ENCODE measurements around the gene VASP.

Gene VASP

GRCh38 chr19:45524575-45525129 lies 17.4 kb downstream of the VASP start:
- TF ChIP-seq ZNF70 (CRISPR knock-in tag; IDR thresholded peaks at IDR 0.05) (no peak), ISL1 (CRISPR knock-in tag; IDR thresholded peaks at IDR 0.05) (no peak), SNAI2 (CRISPR knock-in tag; IDR thresholded peaks at IDR 0.05) (no peak), TCF4 (CRISPR knock-in tag; IDR thresholded peaks at IDR 0.05; ENCODE audit: borderline replicate concordance) (no peak), TOX (CRISPR knock-in tag; IDR thresholded peaks at IDR 0.05; ENCODE audit: borderline replicate concordance) (no peak), PPARA (CRISPR knock-in tag; IDR thresholded peaks at IDR 0.05; ENCODE audit: borderline replicate concordance) (no peak), BACH2 (CRISPR knock-in tag; IDR thresholded peaks at IDR 0.05; ENCODE audit: borderline replicate concordance) (no peak), CSDC2 (CRISPR knock-in tag; IDR thresholded peaks at IDR 0.05) (no peak), GLIS3 (CRISPR knock-in tag; IDR thresholded peaks at IDR 0.05) (no peak), CREB5 (CRISPR knock-in tag; IDR thresholded peaks at IDR 0.05; ENCODE audit: low read depth) (no peak), ZNF8 (CRISPR knock-in tag; IDR thresholded peaks at IDR 0.05) (no peak), OSR1 (CRISPR knock-in tag; IDR thresholded peaks at IDR 0.05) (no peak), ZFP30 (CRISPR knock-in tag; IDR thresholded peaks at IDR 0.05) (no peak), CSRNP3 (CRISPR knock-in tag; IDR thresholded peaks at IDR 0.05) (no peak), ZFP3 (CRISPR knock-in tag; IDR thresholded peaks at IDR 0.05) (no peak), ARNTL (CRISPR knock-in tag; IDR thresholded peaks at IDR 0.05; ENCODE audit: borderline replicate concordance, low read depth) (no peak), ZC3H10 (CRISPR knock-in tag; IDR thresholded peaks at IDR 0.05) (no peak), ZNF565 (CRISPR knock-in tag; conservative IDR thresholded peaks at IDR 0.05; ENCODE audit: low read depth) (no peak)
- TF ChIP-seq, protein P1, sequence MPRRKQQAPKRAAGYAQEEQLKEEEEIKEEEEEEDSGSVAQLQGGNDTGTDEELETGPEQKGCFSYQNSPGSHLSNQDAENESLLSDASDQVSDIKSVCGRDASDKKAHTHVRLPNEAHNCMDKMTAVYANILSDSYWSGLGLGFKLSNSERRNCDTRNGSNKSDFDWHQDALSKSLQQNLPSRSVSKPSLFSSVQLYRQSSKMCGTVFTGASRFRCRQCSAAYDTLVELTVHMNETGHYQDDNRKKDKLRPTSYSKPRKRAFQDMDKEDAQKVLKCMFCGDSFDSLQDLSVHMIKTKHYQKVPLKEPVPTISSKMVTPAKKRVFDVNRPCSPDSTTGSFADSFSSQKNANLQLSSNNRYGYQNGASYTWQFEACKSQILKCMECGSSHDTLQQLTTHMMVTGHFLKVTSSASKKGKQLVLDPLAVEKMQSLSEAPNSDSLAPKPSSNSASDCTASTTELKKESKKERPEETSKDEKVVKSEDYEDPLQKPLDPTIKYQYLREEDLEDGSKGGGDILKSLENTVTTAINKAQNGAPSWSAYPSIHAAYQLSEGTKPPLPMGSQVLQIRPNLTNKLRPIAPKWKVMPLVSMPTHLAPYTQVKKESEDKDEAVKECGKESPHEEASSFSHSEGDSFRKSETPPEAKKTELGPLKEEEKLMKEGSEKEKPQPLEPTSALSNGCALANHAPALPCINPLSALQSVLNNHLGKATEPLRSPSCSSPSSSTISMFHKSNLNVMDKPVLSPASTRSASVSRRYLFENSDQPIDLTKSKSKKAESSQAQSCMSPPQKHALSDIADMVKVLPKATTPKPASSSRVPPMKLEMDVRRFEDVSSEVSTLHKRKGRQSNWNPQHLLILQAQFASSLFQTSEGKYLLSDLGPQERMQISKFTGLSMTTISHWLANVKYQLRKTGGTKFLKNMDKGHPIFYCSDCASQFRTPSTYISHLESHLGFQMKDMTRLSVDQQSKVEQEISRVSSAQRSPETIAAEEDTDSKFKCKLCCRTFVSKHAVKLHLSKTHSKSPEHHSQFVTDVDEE (CRISPR knock-in tag; IDR thresholded peaks at IDR 0.05), result no peak
- TF ChIP-seq, protein P2, sequence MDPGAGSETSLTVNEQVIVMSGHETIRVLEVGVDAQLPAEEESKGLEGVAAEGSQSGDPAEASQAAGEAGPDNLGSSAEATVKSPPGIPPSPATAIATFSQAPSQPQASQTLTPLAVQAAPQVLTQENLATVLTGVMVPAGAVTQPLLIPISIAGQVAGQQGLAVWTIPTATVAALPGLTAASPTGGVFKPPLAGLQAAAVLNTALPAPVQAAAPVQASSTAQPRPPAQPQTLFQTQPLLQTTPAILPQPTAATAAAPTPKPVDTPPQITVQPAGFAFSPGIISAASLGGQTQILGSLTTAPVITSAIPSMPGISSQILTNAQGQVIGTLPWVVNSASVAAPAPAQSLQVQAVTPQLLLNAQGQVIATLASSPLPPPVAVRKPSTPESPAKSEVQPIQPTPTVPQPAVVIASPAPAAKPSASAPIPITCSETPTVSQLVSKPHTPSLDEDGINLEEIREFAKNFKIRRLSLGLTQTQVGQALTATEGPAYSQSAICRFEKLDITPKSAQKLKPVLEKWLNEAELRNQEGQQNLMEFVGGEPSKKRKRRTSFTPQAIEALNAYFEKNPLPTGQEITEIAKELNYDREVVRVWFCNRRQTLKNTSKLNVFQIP (CRISPR knock-in tag; IDR thresholded peaks at IDR 0.05; ENCODE audit: borderline replicate concordance, low read depth), result no peak
- ATAC-seq, result no peak

GRCh38 chr19:45526143-45526542 lies 18.9 kb downstream of the VASP start:
- TF ChIP-seq, protein P2 (CRISPR knock-in tag; IDR thresholded peaks at IDR 0.05; ENCODE audit: borderline replicate concordance, low read depth), result no peak
- TF ChIP-seq, protein P1 (CRISPR knock-in tag; IDR thresholded peaks at IDR 0.05), result no peak
- TF ChIP-seq PATZ1 (CRISPR knock-in tag; IDR thresholded peaks at IDR 0.05; ENCODE audit: borderline replicate concordance), result no peak
- TF ChIP-seq CSDC2 (CRISPR knock-in tag; IDR thresholded peaks at IDR 0.05), result no peak
- TF ChIP-seq ISL1 (CRISPR knock-in tag; IDR thresholded peaks at IDR 0.05), result no peak
- TF ChIP-seq TCF4 (CRISPR knock-in tag; IDR thresholded peaks at IDR 0.05; ENCODE audit: borderline replicate concordance), result no peak
- no peak for TF ChIP-seq PPARA (CRISPR knock-in tag; IDR thresholded peaks at IDR 0.05; ENCODE audit: borderline replicate concordance)
- TF ChIP-seq ZFP3 (CRISPR knock-in tag; IDR thresholded peaks at IDR 0.05), result no peak
- no peak for TF ChIP-seq ZNF565 (CRISPR knock-in tag; conservative IDR thresholded peaks at IDR 0.05; ENCODE audit: low read depth)
- no peak for TF ChIP-seq CREB5 (CRISPR knock-in tag; IDR thresholded peaks at IDR 0.05; ENCODE audit: low read depth)
- TF ChIP-seq SNAI2 (CRISPR knock-in tag; IDR thresholded peaks at IDR 0.05), result no peak
- no peak for TF ChIP-seq BACH2 (CRISPR knock-in tag; IDR thresholded peaks at IDR 0.05; ENCODE audit: borderline replicate concordance)
- TF ChIP-seq ARNTL (CRISPR knock-in tag; IDR thresholded peaks at IDR 0.05; ENCODE audit: borderline replicate concordance, low read depth), result no peak
- ATAC-seq, result peak; percentile 62

Data from SK-N-SH treated with all-trans-retinoic acid at 6 μM for 48 hours (cell line).